ENCODE data around the gene PLA2G2F. TPM values are rescaled to one million over a fixed set of nuclear protein-coding genes. Genes with fewer than 3 reads are reported as not detected.
A peak's percentile ranks its signal among the peaks of the same experiment; 100 is the strongest.
"Not testable (repeated sequence)": the region's sequence is repeated elsewhere in the genome, so short reads cannot be mapped to it uniquely, and the experiment has no call there.

The PLA2G2F gene
- total RNA-seq, 2 experiments from 2014 or later = not detected

- ChIA-PET CTCF (no interaction called here), POLR2A (no interaction called here)
- intact Hi-C loops (cut with micrococcal nuclease) = no loop called here
- no peak within 1 kb of the TSS for H3K4me3 Mint-ChIP-seq
- no peaks in the 10 kb centered on the region for H3K4me1 Mint-ChIP-seq (ENCODE audit: low read depth)
- H3K27ac Mint-ChIP-seq = no peak within 1 kb of the TSS
- H3K9me3 Mint-ChIP-seq = no peaks in the 10 kb centered on the region
- peaks cover 9% of the 10 kb centered on the region for H3K27me3 Mint-ChIP-seq
- no peak for DNase-seq
- no peaks in the 10 kb centered on the region for H3K36me3 Mint-ChIP-seq
These were observed 19.8 kb upstream of the PLA2G2F start, which contains the start of gene PLA2G2D for GRCh38 chr1:20119347-20119746. Gene PLA2G2D, minus strand, starts transcription at chr1:20119536. Its CDS starts 38 bp downstream, at chr1:20119498.

GRCh38 chr1:20120796-20121195 is 18.3 kb upstream of the PLA2G2F start:
- no peaks in the 10 kb centered on the region for H3K4me1 Mint-ChIP-seq (ENCODE audit: low read depth)
- no peak for DNase-seq
- intact Hi-C loops (cut with micrococcal nuclease) = no loop called here
- H3K9me3 Mint-ChIP-seq = no peaks in the 10 kb centered on the region
- CTCF ChIA-PET = interaction anchor here (1.8 kb wide), 1 partner anchor 31 kb away, joined by 4 read pairs; no protein-coding TSS in a partner anchor
- POLR2A ChIA-PET = no interaction called here
- H3K4me3 Mint-ChIP-seq = no peak overlapping the region
- peaks cover 18% of the 10 kb centered on the region for H3K27me3 Mint-ChIP-seq
- H3K27ac Mint-ChIP-seq = no peak overlapping the region
- H3K36me3 Mint-ChIP-seq = no peaks in the 10 kb centered on the region

GRCh38 chr1:20123722-20124455 is 15.2 kb upstream of the PLA2G2F start:
- Mint-ChIP-seq H3K9me3 (no peaks in the 10 kb centered on the region), H3K4me1 (ENCODE audit: low read depth) (no peaks in the 10 kb centered on the region), H3K36me3 (no peaks in the 10 kb centered on the region), H3K27me3 (peaks cover 17% of the 10 kb centered on the region), H3K27ac (no peak overlapping the region), H3K4me3 (no peak overlapping the region)
- DNase-seq = no peak
- POLR2A ChIA-PET = no interaction called here
- intact Hi-C loops (cut with micrococcal nuclease) = no loop called here
- CTCF ChIA-PET = no interaction called here

GRCh38 chr1:20124456-20125057 is 14.6 kb upstream of the PLA2G2F start:
- H3K4me3 Mint-ChIP-seq = no peak overlapping the region
- POLR2A ChIA-PET = no interaction called here
- no peaks in the 10 kb centered on the region for H3K4me1 Mint-ChIP-seq (ENCODE audit: low read depth)
- DNase-seq = peak; percentile 18
- H3K9me3 Mint-ChIP-seq = peaks cover under 1% of the 10 kb centered on the region
- H3K27me3 Mint-ChIP-seq = peaks cover 17% of the 10 kb centered on the region
- no peaks in the 10 kb centered on the region for H3K36me3 Mint-ChIP-seq
- CTCF ChIA-PET = no interaction called here
- no peak overlapping the region for H3K27ac Mint-ChIP-seq
- intact Hi-C loops (cut with micrococcal nuclease) = no loop called here

GRCh38 chr1:20125100-20125499 is 14.0 kb upstream of the PLA2G2F start:
- Mint-ChIP-seq H3K36me3 (no peaks in the 10 kb centered on the region), H3K4me1 (ENCODE audit: low read depth) (no peaks in the 10 kb centered on the region), H3K27me3 (peaks cover 15% of the 10 kb centered on the region), H3K9me3 (peaks cover 5% of the 10 kb centered on the region), H3K27ac (no peak overlapping the region), H3K4me3 (no peak overlapping the region)
- no peak for DNase-seq
- intact Hi-C loops (cut with micrococcal nuclease) = no loop called here
- POLR2A ChIA-PET = no interaction called here
- CTCF ChIA-PET = no interaction called here

- ChIA-PET POLR2A (no interaction called here), CTCF (interaction anchor here (1.0 to 1.1 kb wide), 2 partner anchors 26 to 208 kb away, joined by 3 read pairs; no protein-coding TSS in a partner anchor)
- no peak for DNase-seq
- peaks cover 11% of the 10 kb centered on the region for H3K27me3 Mint-ChIP-seq
- intact Hi-C loops (cut with micrococcal nuclease) = no loop called here
- H3K4me3 Mint-ChIP-seq = no peak overlapping the region
- H3K9me3 Mint-ChIP-seq = peaks cover 6% of the 10 kb centered on the region
- H3K27ac Mint-ChIP-seq = no peak overlapping the region
- no peaks in the 10 kb centered on the region for H3K36me3 Mint-ChIP-seq
- no peaks in the 10 kb centered on the region for H3K4me1 Mint-ChIP-seq (ENCODE audit: low read depth)
These were observed 12.9 kb upstream of the PLA2G2F start for GRCh38 chr1:20126041-20126805.

- DNase-seq = no peak
- CTCF ChIA-PET = interaction anchor here (1.0 to 1.1 kb wide), 2 partner anchors 25 to 209 kb away, joined by 3 read pairs; no protein-coding TSS in a partner anchor
- H3K9me3 Mint-ChIP-seq = peaks cover 8% of the 10 kb centered on the region
- no peaks in the 10 kb centered on the region for H3K4me1 Mint-ChIP-seq (ENCODE audit: low read depth)
- H3K36me3 Mint-ChIP-seq = no peaks in the 10 kb centered on the region
- no peak overlapping the region for H3K4me3 Mint-ChIP-seq
- intact Hi-C loops (cut with micrococcal nuclease) = no loop called here
- no peak overlapping the region for H3K27ac Mint-ChIP-seq
- POLR2A ChIA-PET = no interaction called here
- peaks cover 12% of the 10 kb centered on the region for H3K27me3 Mint-ChIP-seq
These were observed 12.2 kb upstream of the PLA2G2F start for GRCh38 chr1:20126806-20127440.

- CTCF ChIA-PET; H3K27ac Mint-ChIP-seq; H3K4me3 Mint-ChIP-seq; H3K9me3 Mint-ChIP-seq; DNase-seq; H3K36me3 Mint-ChIP-seq; H3K27me3 Mint-ChIP-seq; POLR2A ChIA-PET; H3K4me1 Mint-ChIP-seq (ENCODE audit: low read depth); intact Hi-C loops (cut with micrococcal nuclease): not testable (repeated sequence)
These were observed 8.6 kb upstream of the PLA2G2F start for GRCh38 chr1:20130518-20130917.

- intact Hi-C loops (cut with micrococcal nuclease) = no loop called here
- H3K27ac Mint-ChIP-seq = no peak overlapping the region
These were observed 4.1 kb upstream of the PLA2G2F start for GRCh38 chr1:20134995-20135394.

GRCh38 chr1:20136249-20136648 is 2.9 kb upstream of the PLA2G2F start:
- ChIA-PET POLR2A (no interaction called here), CTCF (no interaction called here)
- Mint-ChIP-seq H3K27me3 (peaks cover 11% of the 10 kb centered on the region), H3K36me3 (no peaks in the 10 kb centered on the region), H3K4me1 (ENCODE audit: low read depth) (no peaks in the 10 kb centered on the region), H3K4me3 (no peak overlapping the region), H3K27ac (no peak overlapping the region), H3K9me3 (peaks cover 2% of the 10 kb centered on the region)
- intact Hi-C loops (cut with micrococcal nuclease) = no loop called here
- no peak for DNase-seq

More at GRCh38 chr1:20134995-20135394, 4.1 kb upstream of the PLA2G2F start:
- no peak for DNase-seq
- Mint-ChIP-seq H3K36me3 (no peaks in the 10 kb centered on the region), H3K4me3 (no peak overlapping the region), H3K9me3 (peaks cover 3% of the 10 kb centered on the region), H3K27me3 (peaks cover 11% of the 10 kb centered on the region), H3K4me1 (ENCODE audit: low read depth) (no peaks in the 10 kb centered on the region)
- ChIA-PET POLR2A (no interaction called here), CTCF (no interaction called here)

GRCh38 chr1:20137055-20137454 is 2.1 kb upstream of the PLA2G2F start:
- no peak overlapping the region for H3K27ac Mint-ChIP-seq
- no peaks in the 10 kb centered on the region for H3K9me3 Mint-ChIP-seq
- no peak for DNase-seq
- no peak overlapping the region for H3K4me3 Mint-ChIP-seq
- no peaks in the 10 kb centered on the region for H3K36me3 Mint-ChIP-seq
- H3K27me3 Mint-ChIP-seq = peaks cover 9% of the 10 kb centered on the region
- ChIA-PET POLR2A (no interaction called here), CTCF (no interaction called here)
- intact Hi-C loops (cut with micrococcal nuclease) = no loop called here
- H3K4me1 Mint-ChIP-seq (ENCODE audit: low read depth) = no peaks in the 10 kb centered on the region

- Mint-ChIP-seq H3K27me3 (peaks cover 8% of the 10 kb centered on the region), H3K4me3 (no peak overlapping the region), H3K4me1 (ENCODE audit: low read depth) (no peaks in the 10 kb centered on the region), H3K9me3 (no peaks in the 10 kb centered on the region), H3K27ac (no peak overlapping the region), H3K36me3 (no peaks in the 10 kb centered on the region)
- ChIA-PET CTCF (no interaction called here), POLR2A (no interaction called here)
- intact Hi-C loops (cut with micrococcal nuclease) = no loop called here
- no peak for DNase-seq
These were observed 1.5 kb upstream of the PLA2G2F start for GRCh38 chr1:20137604-20138003.
